HepG2 (cell line): ENCODE measurements around the gene POTEI. TPM values are rescaled to one million over a fixed set of nuclear protein-coding genes. Genes with fewer than 3 reads are reported as not detected.
"Not testable (repeated sequence)": the region's sequence is repeated elsewhere in the genome, so short reads cannot be mapped to it uniquely, and the experiment has no call there.

Source experiments
- ATAC-seq: fragments of 200-7000 bp; cut with Tn5 transposase; 3 replicates; pipeline ENCODE4 v1.9.1; 2020; ENCODE audit warnings: mild to moderate bottlenecking, moderate library complexity
- BruUV-seq: library from RNA; stranded (reverse); fragments of 400-500 nt; replicated peaks from 2 replicates; lab custom pipeline; 2021; lab: Mats Ljungman, UMichigan
- CTCF ChIA-PET: fragments of 300-600 bp; formaldehyde crosslinking; extraction: SDS; loops from one replicate; lab custom pipeline; 2021; ENCODE audit warnings: low total read pairs, inconsistent platforms, low intra/inter-chr PET ratio; lab: Yijun Ruan, JAX
- POLR2A ChIA-PET: fragments of 350-600 bp; sonication (Branson Sonifier 250); formaldehyde crosslinking; loops from one replicate; lab custom pipeline; 2020; ENCODE audit warnings: antibody characterized with exemption, inconsistent platforms; lab: Yijun Ruan, JAX
- DNase-seq: peaks from one replicate; pipeline ENCODE4 v3.0.0-alpha.2; 2015; ENCODE audit warnings: low spot score
- FAIRE-seq: peaks from 3 replicates; lab custom pipeline; 2011; peaks lifted over from hg19 to GRCh38; lab: Jason Lieb, UNC
- H2AFZ ChIP-seq: one replicate; pipeline ENCODE4 v1.6.1; 2011; ENCODE audit warnings: low read length, inconsistent platforms
- H3K27ac ChIP-seq: fragments of 300-600 bp; 3 replicates; pipeline ENCODE4 v1.8.0; 2011; ENCODE audit warnings: mixed run types, mild to moderate bottlenecking, mixed read lengths, low read length, inconsistent platforms; ENCODE audit not compliant: insufficient read depth; ENCODE audit errors: extremely low read length
- H3K27me3 ChIP-seq, 2 experiments: fragments of 200-600 bp in 1 of 2; 2 replicates in 1 of 2; 3 replicates in 1 of 2; pipeline versions ENCODE4 v1.6.0 to v1.8.0; 2011; ENCODE audit warnings: low read length in 2 of 2, mild to moderate bottlenecking in 2 of 2, moderate library complexity in 2 of 2, inconsistent platforms in 1 of 2; ENCODE audit not compliant: insufficient read depth in 2 of 2, control insufficient read depth in 1 of 2
- H3K36me3 ChIP-seq, 2 experiments: fragments of 200-600 bp in 1 of 2; replicated peaks in 1 of 2; 2 replicates in 1 of 2; 3 replicates in 1 of 2; pipeline versions ENCODE4 v1.5.1 to v1.8.0; 2011; ENCODE audit warnings: low read length in 2 of 2, inconsistent platforms in 1 of 2; ENCODE audit not compliant: insufficient read depth in 2 of 2, control insufficient read depth in 1 of 2
- H3K4me1 ChIP-seq: 2 replicates; pipeline ENCODE4 v1.5.1; 2012; ENCODE audit warnings: low read length, inconsistent platforms; ENCODE audit not compliant: insufficient read depth
- H3K4me2 ChIP-seq: 2 replicates; pipeline ENCODE4 v1.6.0; 2011; ENCODE audit warnings: low read depth, low read length, inconsistent platforms
- H3K4me3 ChIP-seq, 3 experiments: fragments of 200-600 bp in 1 of 3; sonication (generic), shearing (Covaris generic) in 1 of 3; replicated peaks in 1 of 3; 2 replicates each; pipeline ENCODE4 v1.5.1; 2011 to 2016; ENCODE audit warnings: low read length in 3 of 3, inconsistent platforms in 2 of 3, low read depth in 2 of 3, mild to moderate bottlenecking in 2 of 3, control low read depth in 1 of 3, mixed read lengths in 1 of 3; ENCODE audit not compliant: insufficient read depth in 1 of 3
- H3K79me2 ChIP-seq: one replicate; pipeline ENCODE4 v1.6.1; 2011; ENCODE audit warnings: low read length, inconsistent platforms; ENCODE audit not compliant: insufficient read depth
- H3K9ac ChIP-seq: 2 replicates; pipeline ENCODE4 v1.6.0; 2011; ENCODE audit warnings: mild to moderate bottlenecking, low read depth, low read length, inconsistent platforms; ENCODE audit not compliant: insufficient read depth
- H3K9me3 ChIP-seq: 2 replicates; pipeline ENCODE4 v1.5.1; 2012; ENCODE audit warnings: mild to moderate bottlenecking, low read length
- H4K20me1 ChIP-seq: 2 replicates; pipeline ENCODE4 v1.6.0; 2011; ENCODE audit warnings: inconsistent platforms, mild to moderate bottlenecking, low read length, moderate library complexity; ENCODE audit not compliant: insufficient read depth
- WGBS: methylation state at CpG from one replicate; pipeline ENCODE4 v1.1.6; 2017; ENCODE audit warnings: low lambda C conversion rate; 5-methylcytosine and 5-hydroxymethylcytosine counted together
- in situ Hi-C: cut with HindIII; loops from 2 replicates; pipeline ENCODE4 v1.10.0; 2017; ENCODE audit warnings: low pct_unique_long_range_greater_than_20kb; ENCODE audit not compliant: extremely low pct_ligation_motif_present
- intact Hi-C: fragments of 100-400 bp; cut with micrococcal nuclease; formaldehyde crosslinking; loops from one replicate; pipeline ENCODE4 v1.10.0; 2022; ENCODE audit not compliant: unreplicated experiment
- polyA plus RNA-seq, 8 experiments: library from polyadenylated mRNA; depleted of rRNA in 3 of 8; stranded (reverse) in 7 of 8; unstranded in 1 of 8; fragments of >200 nt; fragmentation: Illumina TruSeq in 4 of 8; extraction: Trizol in 4 of 8; gene quantifications; 2 replicates each; pipeline versions ENCODE4 v1.2.1 to v1.2.3, GENCODE V29; 2011 to 2016; ENCODE audit warnings: low read depth in 4 of 8, missing spikeins in 1 of 8, mixed read lengths in 1 of 8; ENCODE audit not compliant: insufficient read depth in 1 of 8
- total RNA-seq, 5 experiments: library from RNA; depleted of rRNA; stranded (reverse); fragments of >200 nt; fragmentation: Illumina TruSeq; extraction: Trizol; gene quantifications; 2 replicates each; pipeline ENCODE4 v1.2.3, GENCODE V29; 2016; ENCODE audit warnings: low read depth in 1 of 5

The POTEI gene
- total and polyA plus RNA-seq, 2 of the 13 experiments (the other 11 are each of a cell fraction or from before 2014, with no cell fraction given), result 0.29 to 1.5 TPM

DNA sequence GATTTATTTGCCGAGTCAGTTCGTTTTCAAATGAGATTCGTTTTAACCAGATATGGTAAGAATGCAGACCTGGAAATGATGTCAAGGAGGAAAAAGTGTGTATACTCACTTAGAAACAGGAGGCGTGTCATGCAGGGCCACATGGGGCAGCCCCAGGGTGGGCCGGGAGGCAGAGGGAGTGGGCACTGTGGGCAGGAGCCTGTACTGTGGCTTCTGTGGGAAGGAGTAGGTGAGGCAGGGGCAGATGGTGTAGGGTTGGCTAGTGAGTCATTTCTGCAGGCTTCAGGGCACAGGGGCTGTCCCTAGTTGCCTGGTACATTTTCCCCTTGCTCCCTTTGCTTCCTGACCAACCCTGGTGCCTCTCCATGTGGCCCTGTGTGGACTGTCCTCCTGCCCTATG lies 22.1 kb upstream of the POTEI start:
- H2AFZ ChIP-seq, BruUV-seq, H3K4me1 ChIP-seq, intact Hi-C loops, H3K9me3 ChIP-seq, DNase-seq, H3K79me2 ChIP-seq, FAIRE-seq, H3K4me3 ChIP-seq, H3K9ac ChIP-seq, POLR2A ChIA-PET, H3K4me2 ChIP-seq, H3K36me3 ChIP-seq, in situ Hi-C loops, H3K27ac ChIP-seq, H3K27me3 ChIP-seq, H4K20me1 ChIP-seq, CTCF ChIA-PET: not testable (repeated sequence)
- ATAC-seq, result peak; percentile 42; the same call in 1 of the 3 replicates
- no CpG with 5 or more reads among the region's 5 CpGs for WGBS

DNA sequence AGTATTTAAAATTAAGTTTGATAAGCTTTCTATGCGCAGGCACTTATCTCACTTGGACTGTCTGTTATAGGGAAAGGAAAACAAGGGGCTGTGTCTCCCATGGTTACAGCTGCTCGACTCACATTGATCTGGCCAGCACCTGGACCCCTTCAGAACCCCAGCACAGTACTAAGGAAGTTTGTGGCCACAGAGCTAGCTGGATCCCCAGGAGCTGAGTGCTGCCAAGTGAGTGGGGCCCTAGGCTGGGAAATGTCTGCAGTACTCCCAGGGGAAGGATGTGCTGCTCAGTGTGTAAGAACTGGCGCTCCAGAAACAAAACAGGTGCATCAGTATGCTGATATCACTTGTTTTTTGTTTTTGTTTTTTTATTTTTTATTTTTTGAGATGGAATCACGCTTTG lies 21.1 kb upstream of the POTEI start:
- DNase-seq, in situ Hi-C loops, H3K36me3 ChIP-seq, H3K4me3 ChIP-seq, H3K27ac ChIP-seq, H3K4me1 ChIP-seq, H3K4me2 ChIP-seq, H2AFZ ChIP-seq, ATAC-seq, BruUV-seq, CTCF ChIA-PET, H3K9me3 ChIP-seq, H3K9ac ChIP-seq, H4K20me1 ChIP-seq, H3K27me3 ChIP-seq, POLR2A ChIA-PET, FAIRE-seq, intact Hi-C loops, H3K79me2 ChIP-seq: not testable (repeated sequence)
- WGBS, result no CpG with 5 or more reads among the region's 4 CpGs

- ATAC-seq, POLR2A ChIA-PET, H3K27me3 ChIP-seq, H3K9me3 ChIP-seq, H3K4me2 ChIP-seq, H3K9ac ChIP-seq, H3K27ac ChIP-seq, H3K4me1 ChIP-seq, H3K36me3 ChIP-seq, in situ Hi-C loops, FAIRE-seq, DNase-seq, intact Hi-C loops, H3K4me3 ChIP-seq, BruUV-seq, H3K79me2 ChIP-seq, H2AFZ ChIP-seq, H4K20me1 ChIP-seq, CTCF ChIA-PET: not testable (repeated sequence)
- WGBS, result no CpG with 5 or more reads among the region's 6 CpGs
Observed at GRCh38 chr2:130529545-130529944, 20.4 kb upstream of the POTEI start.

DNA sequence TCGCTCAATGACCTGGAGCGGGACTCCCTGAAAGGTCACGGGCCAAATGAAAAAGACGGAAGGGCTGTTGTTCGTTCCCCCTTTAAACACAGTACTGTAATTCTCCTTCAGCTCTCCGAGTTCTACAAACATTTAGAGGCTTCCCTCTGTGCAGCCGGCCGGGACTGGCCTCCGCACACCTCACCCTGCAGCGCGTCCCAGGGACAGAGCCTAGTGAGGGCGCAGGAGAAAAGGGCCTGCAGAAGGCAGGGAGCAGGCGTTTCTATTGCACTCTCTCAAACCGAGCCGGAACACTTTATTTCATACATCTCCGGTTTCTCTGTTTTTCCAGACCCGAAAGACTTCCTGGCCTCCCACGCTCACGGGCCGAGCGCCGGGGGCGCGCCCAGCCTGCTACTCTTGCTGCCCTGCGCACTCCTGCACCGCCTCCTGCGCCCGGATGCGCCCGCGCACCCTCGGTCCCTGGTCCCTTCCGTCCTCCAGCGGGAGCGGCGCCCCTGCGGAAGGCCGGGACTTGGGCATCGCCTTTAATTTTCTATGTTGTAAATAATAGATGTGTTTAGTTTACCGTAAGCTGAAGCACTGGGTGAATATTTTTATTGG lies 18.3 kb upstream of the POTEI start:
- POLR2A ChIA-PET, CTCF ChIA-PET, H3K9ac ChIP-seq, intact Hi-C loops, H3K4me1 ChIP-seq, DNase-seq, ATAC-seq, H3K4me2 ChIP-seq, in situ Hi-C loops, H3K9me3 ChIP-seq, H3K27me3 ChIP-seq, H3K36me3 ChIP-seq, BruUV-seq, H4K20me1 ChIP-seq, H2AFZ ChIP-seq, FAIRE-seq, H3K27ac ChIP-seq, H3K79me2 ChIP-seq, H3K4me3 ChIP-seq: not testable (repeated sequence)
- no CpG with 5 or more reads among the region's 40 CpGs for WGBS
